ENCODE measurements around the gene EPHA10.

Gene EPHA10

GRCh38 chr1:37730376-37730775, 34.5 kb downstream of the EPHA10 start:
- Mint-ChIP-seq H3K27ac (no peak overlapping the region), H3K27me3 (peaks cover 19% of the 10 kb centered on the region), H3K4me1 (ENCODE audit: low read depth) (no peaks in the 10 kb centered on the region), H3K4me3 (no peak overlapping the region), H3K9me3 (ENCODE audit: low read depth) (no peaks in the 10 kb centered on the region), H3K36me3 (no peaks in the 10 kb centered on the region)

- Mint-ChIP-seq H3K27ac (no peak overlapping the region), H3K36me3 (no peaks in the 10 kb centered on the region), H3K4me3 (no peak overlapping the region), H3K27me3 (peaks cover 9% of the 10 kb centered on the region), H3K4me1 (ENCODE audit: low read depth) (no peaks in the 10 kb centered on the region), H3K9me3 (ENCODE audit: low read depth) (no peaks in the 10 kb centered on the region)
Observed at GRCh38 chr1:37728416-37728815, 36.5 kb downstream of the EPHA10 start.

GRCh38 chr1:37726751-37727585, 38.0 kb downstream of the EPHA10 start:
- Mint-ChIP-seq H3K27me3 (peaks cover 8% of the 10 kb centered on the region), H3K27ac (no peak overlapping the region), H3K36me3 (no peaks in the 10 kb centered on the region), H3K4me1 (ENCODE audit: low read depth) (no peaks in the 10 kb centered on the region), H3K4me3 (no peak overlapping the region), H3K9me3 (ENCODE audit: low read depth) (no peaks in the 10 kb centered on the region)

- H3K4me1 Mint-ChIP-seq (ENCODE audit: low read depth), result no peaks in the 10 kb centered on the region
- no peak overlapping the region for H3K27ac Mint-ChIP-seq
- H3K4me3 Mint-ChIP-seq, result no peak overlapping the region
- peaks cover 8% of the 10 kb centered on the region for H3K27me3 Mint-ChIP-seq
- no peaks in the 10 kb centered on the region for H3K36me3 Mint-ChIP-seq
- H3K9me3 Mint-ChIP-seq (ENCODE audit: low read depth), result no peaks in the 10 kb centered on the region
Observed at GRCh38 chr1:37725851-37726613, 38.9 kb downstream of the EPHA10 start.

- H3K27ac Mint-ChIP-seq, result no peak overlapping the region
- no peak overlapping the region for H3K4me3 Mint-ChIP-seq
- no peaks in the 10 kb centered on the region for H3K36me3 Mint-ChIP-seq
- H3K9me3 Mint-ChIP-seq (ENCODE audit: low read depth), result no peaks in the 10 kb centered on the region
- H3K4me1 Mint-ChIP-seq (ENCODE audit: low read depth), result no peaks in the 10 kb centered on the region
- H3K27me3 Mint-ChIP-seq, result peaks cover 8% of the 10 kb centered on the region
Observed at GRCh38 chr1:37724575-37724974, 40.3 kb downstream of the EPHA10 start.

- H3K4me1 Mint-ChIP-seq (ENCODE audit: low read depth), result no peaks in the 10 kb centered on the region
- H3K36me3 Mint-ChIP-seq, result no peaks in the 10 kb centered on the region
- H3K9me3 Mint-ChIP-seq (ENCODE audit: low read depth), result no peaks in the 10 kb centered on the region
- no peak overlapping the region for H3K4me3 Mint-ChIP-seq
- no peak overlapping the region for H3K27ac Mint-ChIP-seq
- H3K27me3 Mint-ChIP-seq, result peaks cover 6% of the 10 kb centered on the region
Observed at GRCh38 chr1:37723390-37724078, 41.4 kb downstream of the EPHA10 start.

GRCh38 chr1:37723072-37723389, 41.9 kb downstream of the EPHA10 start:
- H3K27me3 Mint-ChIP-seq, result peaks cover 1% of the 10 kb centered on the region
- no peak overlapping the region for H3K27ac Mint-ChIP-seq
- H3K4me3 Mint-ChIP-seq, result no peak overlapping the region
- H3K36me3 Mint-ChIP-seq, result no peaks in the 10 kb centered on the region
- no peaks in the 10 kb centered on the region for H3K4me1 Mint-ChIP-seq (ENCODE audit: low read depth)
- no peaks in the 10 kb centered on the region for H3K9me3 Mint-ChIP-seq (ENCODE audit: low read depth)

GRCh38 chr1:37722181-37723071, 42.5 kb downstream of the EPHA10 start:
- no peak overlapping the region for H3K27ac Mint-ChIP-seq
- H3K9me3 Mint-ChIP-seq (ENCODE audit: low read depth), result no peaks in the 10 kb centered on the region
- H3K27me3 Mint-ChIP-seq, result no peaks in the 10 kb centered on the region
- H3K36me3 Mint-ChIP-seq, result no peaks in the 10 kb centered on the region
- H3K4me1 Mint-ChIP-seq (ENCODE audit: low read depth), result no peaks in the 10 kb centered on the region
- no peak overlapping the region for H3K4me3 Mint-ChIP-seq

GRCh38 chr1:37721565-37721964, 43.4 kb downstream of the EPHA10 start:
- no peaks in the 10 kb centered on the region for H3K27me3 Mint-ChIP-seq
- no peaks in the 10 kb centered on the region for H3K9me3 Mint-ChIP-seq (ENCODE audit: low read depth)
- no peak overlapping the region for H3K27ac Mint-ChIP-seq
- no peak overlapping the region for H3K4me3 Mint-ChIP-seq
- no peaks in the 10 kb centered on the region for H3K36me3 Mint-ChIP-seq
- no peaks in the 10 kb centered on the region for H3K4me1 Mint-ChIP-seq (ENCODE audit: low read depth)

- Mint-ChIP-seq H3K9me3 (ENCODE audit: low read depth) (no peaks in the 10 kb centered on the region), H3K36me3 (no peaks in the 10 kb centered on the region), H3K4me3 (no peak overlapping the region), H3K27ac (no peak overlapping the region), H3K4me1 (ENCODE audit: low read depth) (no peaks in the 10 kb centered on the region), H3K27me3 (no peaks in the 10 kb centered on the region)
Observed at GRCh38 chr1:37720231-37721130, 44.4 kb downstream of the EPHA10 start.

- Mint-ChIP-seq H3K27me3 (no peaks in the 10 kb centered on the region), H3K36me3 (no peaks in the 10 kb centered on the region), H3K9me3 (ENCODE audit: low read depth) (no peaks in the 10 kb centered on the region), H3K27ac (no peak overlapping the region), H3K4me3 (no peak overlapping the region), H3K4me1 (ENCODE audit: low read depth) (no peaks in the 10 kb centered on the region)
Observed at GRCh38 chr1:37719572-37720195, 45.2 kb downstream of the EPHA10 start.

GRCh38 chr1:37718901-37719571, 45.9 kb downstream of the EPHA10 start:
- Mint-ChIP-seq H3K4me1 (ENCODE audit: low read depth) (no peaks in the 10 kb centered on the region), H3K27ac (no peak overlapping the region), H3K9me3 (ENCODE audit: low read depth) (no peaks in the 10 kb centered on the region), H3K4me3 (no peak overlapping the region), H3K36me3 (no peaks in the 10 kb centered on the region), H3K27me3 (no peaks in the 10 kb centered on the region)
